Measurements from ENCODE around the gene HAGH.

HAGH gene

DNA sequence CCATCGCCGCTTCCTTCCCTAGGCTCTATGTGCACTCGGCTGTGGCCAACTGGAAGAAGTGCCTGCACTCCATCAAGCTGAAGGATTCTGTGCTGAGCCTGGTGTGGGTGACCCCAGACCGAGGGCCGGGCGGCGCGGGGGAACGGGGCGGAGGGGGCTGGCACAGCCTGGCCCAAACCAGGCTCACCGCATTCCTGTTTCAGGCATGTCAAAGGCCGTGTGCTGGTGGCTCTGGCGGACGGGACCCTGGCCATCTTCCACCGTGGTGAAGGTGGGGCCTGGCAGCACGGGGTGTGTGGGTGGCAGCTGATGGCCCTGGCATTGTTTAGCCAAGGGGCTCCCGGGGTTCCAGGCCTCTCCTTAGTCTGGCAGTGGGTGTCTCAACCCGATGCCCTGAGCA lies 59.9 kb downstream of the HAGH start:
- H3K27me3 ChIP-seq (ENCODE audit: insufficient read depth, poor library complexity, severe bottlenecking): no peaks in the 10 kb centered on the region
- H3K4me3 ChIP-seq (ENCODE audit: severe bottlenecking): no peak overlapping the region
- TF ChIP-seq, protein P1, sequence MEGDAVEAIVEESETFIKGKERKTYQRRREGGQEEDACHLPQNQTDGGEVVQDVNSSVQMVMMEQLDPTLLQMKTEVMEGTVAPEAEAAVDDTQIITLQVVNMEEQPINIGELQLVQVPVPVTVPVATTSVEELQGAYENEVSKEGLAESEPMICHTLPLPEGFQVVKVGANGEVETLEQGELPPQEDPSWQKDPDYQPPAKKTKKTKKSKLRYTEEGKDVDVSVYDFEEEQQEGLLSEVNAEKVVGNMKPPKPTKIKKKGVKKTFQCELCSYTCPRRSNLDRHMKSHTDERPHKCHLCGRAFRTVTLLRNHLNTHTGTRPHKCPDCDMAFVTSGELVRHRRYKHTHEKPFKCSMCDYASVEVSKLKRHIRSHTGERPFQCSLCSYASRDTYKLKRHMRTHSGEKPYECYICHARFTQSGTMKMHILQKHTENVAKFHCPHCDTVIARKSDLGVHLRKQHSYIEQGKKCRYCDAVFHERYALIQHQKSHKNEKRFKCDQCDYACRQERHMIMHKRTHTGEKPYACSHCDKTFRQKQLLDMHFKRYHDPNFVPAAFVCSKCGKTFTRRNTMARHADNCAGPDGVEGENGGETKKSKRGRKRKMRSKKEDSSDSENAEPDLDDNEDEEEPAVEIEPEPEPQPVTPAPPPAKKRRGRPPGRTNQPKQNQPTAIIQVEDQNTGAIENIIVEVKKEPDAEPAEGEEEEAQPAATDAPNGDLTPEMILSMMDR (IDR thresholded peaks at IDR 0.05; ENCODE audit: poor library complexity, severe bottlenecking): no peak
- ATAC-seq (ENCODE audit: low read depth): no peak
- peaks cover 4% of the 10 kb centered on the region for H3K4me1 ChIP-seq (ENCODE audit: insufficient read depth, poor library complexity, severe bottlenecking)
- no peak overlapping the region for H3K27ac ChIP-seq (ENCODE audit: poor library complexity, severe bottlenecking)
- peaks cover 27% of the 10 kb centered on the region; the same call in 1 of the 2 replicates for H3K36me3 ChIP-seq (ENCODE audit: low read depth)
- no peaks in the 10 kb centered on the region for H3K9me3 ChIP-seq (ENCODE audit: severe bottlenecking)
- no peak for DNase-seq (ENCODE audit: low spot score)

DNA sequence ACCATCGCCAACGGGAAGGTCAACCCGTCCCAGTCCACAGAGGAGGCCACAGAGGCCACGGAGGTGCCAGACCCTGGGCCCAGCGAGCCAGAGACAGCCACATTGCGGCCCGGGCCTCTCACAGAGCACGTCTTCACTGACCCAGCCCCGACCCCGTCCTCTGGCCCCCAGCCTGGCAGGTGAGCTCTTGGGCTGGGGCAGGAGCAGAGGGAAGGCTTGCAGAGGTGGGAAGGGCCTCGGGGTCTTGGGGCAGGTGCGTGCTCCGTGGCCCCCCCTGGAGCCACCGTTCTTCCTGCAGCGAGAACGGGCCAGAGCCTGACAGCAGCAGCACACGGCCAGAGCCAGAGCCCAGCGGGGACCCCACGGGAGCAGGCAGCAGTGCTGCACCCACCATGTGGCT lies 60.4 kb downstream of the HAGH start:
- ATAC-seq (ENCODE audit: low read depth) (no peak), DNase-seq (ENCODE audit: low spot score) (no peak)
- peaks cover 27% of the 10 kb centered on the region; the same call in 1 of the 2 replicates for H3K36me3 ChIP-seq (ENCODE audit: low read depth)

GRCh38 chr16:1765826-1766225 lies 60.8 kb downstream of the HAGH start:
- DNase-seq (ENCODE audit: low spot score): no peak
- Histone ChIP-seq H3K27me3 (ENCODE audit: insufficient read depth, poor library complexity, severe bottlenecking) (no peaks in the 10 kb centered on the region), H3K9me3 (ENCODE audit: severe bottlenecking) (no peaks in the 10 kb centered on the region), H3K27ac (ENCODE audit: poor library complexity, severe bottlenecking) (no peak overlapping the region), H3K4me1 (ENCODE audit: insufficient read depth, poor library complexity, severe bottlenecking) (peaks cover 4% of the 10 kb centered on the region), H3K4me3 (ENCODE audit: severe bottlenecking) (no peak overlapping the region), H3K36me3 (ENCODE audit: low read depth) (peaks cover 27% of the 10 kb centered on the region; the same call in 1 of the 2 replicates)
- no peak for ATAC-seq (ENCODE audit: low read depth)
- TF ChIP-seq, protein P1 (IDR thresholded peaks at IDR 0.05; ENCODE audit: poor library complexity, severe bottlenecking): no peak

More for the DNA sequence above, 60.4 kb downstream of the HAGH start:
- Histone ChIP-seq H3K27me3 (ENCODE audit: insufficient read depth, poor library complexity, severe bottlenecking) (no peaks in the 10 kb centered on the region), H3K27ac (ENCODE audit: poor library complexity, severe bottlenecking) (no peak overlapping the region), H3K4me1 (ENCODE audit: insufficient read depth, poor library complexity, severe bottlenecking) (peaks cover 4% of the 10 kb centered on the region), H3K4me3 (ENCODE audit: severe bottlenecking) (no peak overlapping the region), H3K9me3 (ENCODE audit: severe bottlenecking) (no peaks in the 10 kb centered on the region)
- TF ChIP-seq, protein P1 (IDR thresholded peaks at IDR 0.05; ENCODE audit: poor library complexity, severe bottlenecking): no peak

GRCh38 chr16:1764971-1765370 lies 61.7 kb downstream of the HAGH start:
- TF ChIP-seq, protein P1 (IDR thresholded peaks at IDR 0.05; ENCODE audit: poor library complexity, severe bottlenecking): no peak
- Histone ChIP-seq H3K27me3 (ENCODE audit: insufficient read depth, poor library complexity, severe bottlenecking) (no peaks in the 10 kb centered on the region), H3K9me3 (ENCODE audit: severe bottlenecking) (no peaks in the 10 kb centered on the region), H3K4me3 (ENCODE audit: severe bottlenecking) (no peak overlapping the region), H3K4me1 (ENCODE audit: insufficient read depth, poor library complexity, severe bottlenecking) (peaks cover under 1% of the 10 kb centered on the region), H3K36me3 (ENCODE audit: low read depth) (peaks cover 23% of the 10 kb centered on the region; the same call in 1 of the 2 replicates), H3K27ac (ENCODE audit: poor library complexity, severe bottlenecking) (no peak overlapping the region)
- DNase-seq (ENCODE audit: low spot score) (no peak), ATAC-seq (ENCODE audit: low read depth) (no peak)

Data from RWPE2 (cell line).